DOHH2 (cell line): ENCODE results near the gene CARNS1.
"Not testable (repeated sequence)": the region's sequence is repeated elsewhere in the genome, so short reads cannot be mapped to it uniquely, and the experiment has no call there.

Experiments used
- CTCF ChIP-seq: fragments of 200-600 bp; sonication (generic); IDR thresholded peaks from one replicate; pipeline ENCODE4 v1.5.1; 2014; ENCODE audit warnings: antibody characterized with exemption, mild to moderate bottlenecking, low read depth, low read length; ENCODE audit not compliant: poor library complexity, severe bottlenecking
- EZH2phosphoT487 ChIP-seq: fragments of 200-600 bp; sonication (generic); IDR thresholded peaks from 2 replicates; pipeline ENCODE4 v1.6.1; 2017; ENCODE audit warnings: borderline replicate concordance, mild to moderate bottlenecking, antibody characterized with exemption, low read length, moderate library complexity, mixed read lengths

GRCh38 chr11:67465530-67465929 is 50.1 kb downstream of the CARNS1 start:
- TF ChIP-seq CTCF, EZH2phosphoT487: not testable (repeated sequence)
